ENCODE data around the gene THSD7A.

GRCh38 chr7:11437994-11438393 is 394.0 kb downstream of the THSD7A start:
- TF ChIP-seq TAF1 (IDR thresholded peaks at IDR 0.05; ENCODE audit: borderline replicate concordance, insufficient read depth, low read length) (no peak), REST (IDR thresholded peaks at IDR 0.05; ENCODE audit: insufficient read depth in 1 of 2, low read depth in 2 of 2, low read length in 2 of 2) (no peak)
